Naive thymus-derived CD4-positive, alpha-beta T cell (primary cell): ENCODE data around the gene CCNI. TPM values are rescaled to one million over a fixed set of nuclear protein-coding genes. Genes with fewer than 3 reads are reported as not detected.
A peak's percentile ranks its signal among the peaks of the same experiment; 100 is the strongest.

Experiments
- ATAC-seq: fragments of 150-1000 bp; cut with Tn5 transposase; 2 replicates; pipeline ENCODE4 v1.10.0; 2021; ENCODE audit warnings: mild to moderate bottlenecking, moderate library complexity
- CTCF ChIA-PET: fragments of 350-600 bp; sonication (Branson Sonifier 250); formaldehyde crosslinking; loops from one replicate; lab custom pipeline; 2021; ENCODE audit warnings: antibody characterized with exemption; lab: Charles Lee
- POLR2A ChIA-PET: fragments of 350-600 bp; sonication (Branson Sonifier 250); formaldehyde crosslinking; loops from one replicate; lab custom pipeline; 2021; ENCODE audit warnings: antibody characterized with exemption, inconsistent platforms; lab: Charles Lee
- DNase-seq, 9 donors: peaks; one replicate each; pipeline versions ENCODE4 v3.0.0 to v3.0.0-alpha.2; 2020 to 2022; ENCODE audit warnings: mixed read lengths in 1 of 9
- H3K27ac ChIP-seq: one replicate; pipeline ENCODE4 v1.7.0; 2013; ENCODE audit warnings: mild to moderate bottlenecking, low read depth, low read length, moderate library complexity
- H3K27me3 ChIP-seq, 2 donors: one replicate each; pipeline ENCODE4 v1.7.0; 2013; ENCODE audit warnings: low read length in 2 of 2, mild to moderate bottlenecking in 2 of 2, moderate library complexity in 2 of 2; ENCODE audit not compliant: control insufficient read depth in 2 of 2, insufficient read depth in 2 of 2
- H3K36me3 ChIP-seq, 3 experiments: 1 replicate in 2 of 3; 2 replicates in 1 of 3; pipeline ENCODE4 v1.7.0; 2013; ENCODE audit warnings: low read length in 3 of 3, mild to moderate bottlenecking in 3 of 3, moderate library complexity in 1 of 3; ENCODE audit not compliant: insufficient read depth in 3 of 3, control insufficient read depth in 2 of 3
- H3K4me1 ChIP-seq, 2 donors: one replicate each; pipeline ENCODE4 v1.7.0; 2013; ENCODE audit warnings: low read length in 2 of 2, mild to moderate bottlenecking in 2 of 2, moderate library complexity in 1 of 2; ENCODE audit not compliant: control insufficient read depth in 2 of 2, insufficient read depth in 2 of 2
- H3K4me3 ChIP-seq: 2 replicates; pipeline ENCODE4 v1.7.0; 2013; ENCODE audit warnings: mild to moderate bottlenecking, low read length
- H3K9me3 ChIP-seq, 3 experiments: 1 replicate in 2 of 3; 2 replicates in 1 of 3; pipeline ENCODE4 v1.7.0; 2013; ENCODE audit warnings: low read length in 3 of 3; ENCODE audit not compliant: control insufficient read depth in 2 of 3
- H3K27ac Mint-ChIP-seq, 9 donors: one replicate each; pipeline ENCODE4 v1.8.0; 2020 to 2022; ENCODE audit warnings: mixed read lengths in 9 of 9, mild to moderate bottlenecking in 8 of 9, moderate library complexity in 5 of 9, inconsistent platforms in 2 of 9
- H3K27me3 Mint-ChIP-seq, 5 donors: one replicate each; pipeline ENCODE4 v1.8.0; 2021 to 2022; ENCODE audit warnings: mixed read lengths in 5 of 5, mild to moderate bottlenecking in 1 of 5
- H3K36me3 Mint-ChIP-seq, 5 donors: one replicate each; pipeline ENCODE4 v1.8.0; 2020 to 2022; ENCODE audit warnings: mixed read lengths in 5 of 5, mild to moderate bottlenecking in 3 of 5, inconsistent platforms in 1 of 5
- H3K4me1 Mint-ChIP-seq, 7 donors: one replicate each; pipeline ENCODE4 v1.8.0; 2020 to 2022; ENCODE audit warnings: mixed read lengths in 7 of 7, mild to moderate bottlenecking in 3 of 7, inconsistent platforms in 1 of 7
- H3K4me3 Mint-ChIP-seq, 10 donors: one replicate each; pipeline ENCODE4 v1.8.0; 2020 to 2022; ENCODE audit warnings: mild to moderate bottlenecking in 10 of 10, mixed read lengths in 10 of 10, moderate library complexity in 6 of 10, inconsistent platforms in 2 of 10
- H3K9me3 Mint-ChIP-seq, 11 donors: one replicate each; pipeline ENCODE4 v1.8.0; 2020 to 2022; ENCODE audit warnings: mixed read lengths in 11 of 11, mild to moderate bottlenecking in 4 of 11, inconsistent platforms in 1 of 11, moderate library complexity in 1 of 11
- intact Hi-C, 2 donors: fragments of 100-400 bp; cut with micrococcal nuclease; formaldehyde crosslinking; loops; one replicate each; pipeline ENCODE4 v1.15.1; 2023
- polyA plus RNA-seq, 2 donors: library from polyadenylated mRNA; unstranded; fragments of 300-500 nt; fragmentation: Illumina TruSeq; gene quantifications; one replicate each; pipeline ENCODE4 v1.2.3, GENCODE V29; 2021
- total RNA-seq, 6 experiments: library from RNA in 5 of 6; stranded (reverse) in 5 of 6; gene quantifications; 1 replicate in 5 of 6; 2 replicates in 1 of 6; pipeline ENCODE4 v1.2.3 and lab custom pipeline; 2021 to 2026

The CCNI gene
- total and polyA plus RNA-seq, 7 experiments from 2014 or later: 206 to 418 (median 345) TPM

DNA sequence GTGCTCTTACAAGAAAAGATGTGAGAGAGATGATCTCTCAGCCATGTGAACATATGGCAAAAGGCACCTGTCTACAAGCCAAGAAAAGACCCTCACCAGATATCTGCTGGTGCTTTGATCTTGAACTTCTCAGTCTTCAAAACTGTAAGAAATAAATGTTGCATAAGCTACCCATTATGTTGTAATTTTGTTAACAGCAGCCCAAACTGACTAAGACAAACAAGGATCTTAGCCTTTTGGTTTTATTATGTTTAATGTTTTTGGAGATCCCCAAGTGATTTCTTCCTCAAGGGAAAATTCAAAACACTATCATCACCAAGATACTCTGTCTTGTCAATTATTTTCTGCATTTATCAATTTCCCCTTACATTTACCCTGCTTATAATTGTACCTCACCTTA lies 21.8 kb upstream of the CCNI start:
- ChIA-PET POLR2A (no interaction called here), CTCF (interaction anchor here (0.9 to 12.5 kb wide), 4 partner anchors 76 to 260 kb away, joined by 3 to 147 read pairs (median 3); no protein-coding TSS in a partner anchor)
- H3K27me3 ChIP-seq: no peaks in the 10 kb centered on the region
- H3K4me1 Mint-ChIP-seq: peaks cover 15 to 30% (median 23%) of the 10 kb centered on the region in 7 donors
- no peaks in the 10 kb centered on the region for H3K9me3 ChIP-seq
- no peaks in the 10 kb centered on the region for H3K36me3 Mint-ChIP-seq
- H3K4me3 Mint-ChIP-seq: no peak overlapping the region
- H3K4me1 ChIP-seq: peaks cover 0 to 6% of the 10 kb centered on the region in 2 donors
- no peaks in the 10 kb centered on the region for H3K36me3 ChIP-seq
- DNase-seq: no peak
- intact Hi-C loops: loop anchor here (5.0 kb wide), 3 partner anchors 210 to 585 kb away; no protein-coding TSS in a partner anchor
- H3K4me3 ChIP-seq: no peak overlapping the region
- H3K9me3 Mint-ChIP-seq: no peaks in the 10 kb centered on the region
- no peak overlapping the region for H3K27ac Mint-ChIP-seq
- ATAC-seq: no peak
- H3K27ac ChIP-seq: no peak overlapping the region
- H3K27me3 Mint-ChIP-seq: no peaks in the 10 kb centered on the region

DNA sequence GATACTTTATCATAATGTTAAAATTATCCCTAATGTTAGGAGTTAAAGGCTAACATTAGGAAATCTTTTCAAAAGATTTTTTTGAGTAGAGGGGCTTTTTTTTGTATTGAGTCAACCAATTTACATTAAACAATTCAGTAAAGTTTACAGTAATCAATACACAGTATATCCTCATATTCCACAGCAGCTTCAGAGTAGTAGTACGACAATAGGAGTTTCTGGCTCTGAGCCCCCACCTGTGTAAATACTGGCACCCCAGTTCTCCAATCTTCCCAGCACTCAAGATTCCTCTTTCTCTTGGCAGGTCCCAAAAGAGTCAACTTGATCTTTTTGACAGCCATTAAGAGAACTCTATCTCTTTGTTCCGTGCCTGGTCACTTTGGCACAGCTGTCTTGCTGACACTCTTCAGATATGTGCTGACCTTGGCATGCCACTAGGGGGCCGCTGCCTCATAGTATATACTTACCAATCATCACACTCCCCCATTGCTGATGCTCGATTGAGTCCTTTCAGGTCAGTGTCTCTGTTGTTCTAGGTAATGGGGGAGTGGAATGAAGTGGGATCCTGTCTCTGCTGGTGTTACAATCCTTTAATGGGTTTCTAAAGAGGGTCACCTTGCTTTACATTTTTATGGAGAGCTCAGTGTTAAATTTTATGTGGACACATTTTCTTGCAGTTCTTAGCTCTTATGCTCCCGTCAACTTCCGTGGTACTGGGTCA lies 19.5 kb upstream of the CCNI start:
- no peak overlapping the region for H3K27ac Mint-ChIP-seq

DNA sequence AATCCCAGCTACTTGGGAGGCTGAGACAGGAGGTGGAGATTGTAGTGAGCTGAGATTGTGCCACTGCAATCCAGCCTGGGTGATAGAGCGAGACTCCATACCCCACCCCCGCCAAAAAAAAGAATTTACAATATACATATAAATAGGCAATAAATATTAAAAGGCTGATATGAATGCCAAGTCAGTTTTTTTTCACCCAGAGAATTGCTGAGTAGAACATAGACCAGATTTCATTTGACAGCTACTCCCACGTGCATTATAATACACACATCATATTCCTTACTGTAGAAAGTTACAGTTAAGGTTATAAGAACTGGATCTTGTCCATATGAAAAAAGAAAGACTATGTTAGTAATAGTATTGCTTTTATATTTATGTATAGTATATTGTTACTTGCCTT lies 18.7 kb upstream of the CCNI start:
- no peak overlapping the region for H3K27ac Mint-ChIP-seq
- H3K4me3 Mint-ChIP-seq: no peak overlapping the region
- peaks cover 0 to under 1% (median 0%) of the 10 kb centered on the region in 5 donors for H3K36me3 Mint-ChIP-seq
- no peaks in the 10 kb centered on the region for H3K27me3 Mint-ChIP-seq
- Histone ChIP-seq H3K27ac (no peak overlapping the region), H3K4me3 (no peak overlapping the region), H3K4me1 (no peaks in the 10 kb centered on the region), H3K36me3 (no peaks in the 10 kb centered on the region), H3K27me3 (no peaks in the 10 kb centered on the region), H3K9me3 (no peaks in the 10 kb centered on the region)
- H3K4me1 Mint-ChIP-seq: peaks cover 5 to 15% (median 11%) of the 10 kb centered on the region in 7 donors
- POLR2A ChIA-PET: interaction anchor here (0.6 to 2.5 kb wide), 4 partner anchors 14 to 109 kb away, joined by 4 to 12 read pairs (median 6); no protein-coding TSS in a partner anchor
- H3K9me3 Mint-ChIP-seq: no peaks in the 10 kb centered on the region
- DNase-seq (no peak), ATAC-seq (no peak)
- CTCF ChIA-PET: interaction anchor here (0.7 to 12.5 kb wide), 6 partner anchors 10 to 115 kb away, joined by 3 to 147 read pairs (median 10); no protein-coding TSS in a partner anchor
- intact Hi-C loops: loop anchor here (2.0 kb wide), 2 partner anchors 214 to 264 kb away; no protein-coding TSS in a partner anchor

More for the DNA sequence above, 19.5 kb upstream of the CCNI start:
- H3K4me1 ChIP-seq: peaks cover 0 to 2% of the 10 kb centered on the region in 2 donors
- no peak overlapping the region for H3K4me3 ChIP-seq
- H3K27ac ChIP-seq: no peak overlapping the region
- Mint-ChIP-seq H3K36me3 (no peaks in the 10 kb centered on the region), H3K4me3 (no peak overlapping the region), H3K27me3 (no peaks in the 10 kb centered on the region), H3K4me1 (peaks cover 8 to 20% (median 16%) of the 10 kb centered on the region in 7 donors), H3K9me3 (no peaks in the 10 kb centered on the region)
- H3K36me3 ChIP-seq: no peaks in the 10 kb centered on the region
- ATAC-seq (peak; percentile 98), DNase-seq (peak; percentile 46 to 67 (median 59))
- ChIA-PET CTCF (interaction anchor here (0.7 to 12.5 kb wide), 18 partner anchors 9 to 990 kb away, joined by 3 to 147 read pairs (median 3); no protein-coding TSS in a partner anchor), POLR2A (interaction anchor here (1.2 to 2.5 kb wide), 3 partner anchors 18 to 108 kb away, joined by 3 to 12 read pairs (median 7); no protein-coding TSS in a partner anchor)
- intact Hi-C loops: loop anchor here (1.0 to 5.0 kb wide), 12 partner anchors 19 to 664 kb away; no protein-coding TSS in a partner anchor
- H3K9me3 ChIP-seq: no peaks in the 10 kb centered on the region
- no peaks in the 10 kb centered on the region for H3K27me3 ChIP-seq

DNA sequence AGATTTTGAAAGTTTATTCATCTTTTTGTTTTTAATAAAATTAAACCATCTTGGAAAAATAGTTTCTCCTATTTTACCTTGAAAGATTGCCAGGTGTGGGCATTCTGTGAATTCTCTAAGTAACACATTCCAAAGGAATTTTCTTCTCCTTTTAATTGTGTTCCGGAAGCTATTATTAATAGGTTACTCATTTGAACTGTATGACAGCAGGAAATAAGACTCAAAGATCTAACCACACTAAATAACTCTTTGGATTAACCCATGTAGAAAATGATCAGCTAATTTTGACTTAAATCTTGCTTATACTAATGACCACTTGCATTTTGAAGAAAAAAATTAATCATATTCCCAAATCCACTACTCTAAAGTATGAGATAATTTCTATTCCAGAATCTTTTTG lies 17.6 kb upstream of the CCNI start:
- Mint-ChIP-seq H3K4me3 (no peak overlapping the region), H3K4me1 (peaks cover 7 to 15% (median 11%) of the 10 kb centered on the region in 7 donors), H3K36me3 (peaks cover 0 to 3% (median 0%) of the 10 kb centered on the region in 5 donors), H3K9me3 (no peaks in the 10 kb centered on the region), H3K27me3 (no peaks in the 10 kb centered on the region), H3K27ac (no peak overlapping the region)
- no peak for DNase-seq
- Histone ChIP-seq H3K27ac (no peak overlapping the region), H3K4me1 (no peaks in the 10 kb centered on the region), H3K4me3 (no peak overlapping the region), H3K9me3 (no peaks in the 10 kb centered on the region), H3K36me3 (no peaks in the 10 kb centered on the region), H3K27me3 (no peaks in the 10 kb centered on the region)
- ChIA-PET CTCF (interaction anchor here (0.6 to 12.5 kb wide), 7 partner anchors 11 to 112 kb away, joined by 3 to 147 read pairs (median 4); no protein-coding TSS in a partner anchor), POLR2A (interaction anchor here (0.9 kb wide), 1 partner anchor 110 kb away, joined by 3 read pairs; no protein-coding TSS in a partner anchor)
- no peak for ATAC-seq
- intact Hi-C loops: no loop called here

DNA sequence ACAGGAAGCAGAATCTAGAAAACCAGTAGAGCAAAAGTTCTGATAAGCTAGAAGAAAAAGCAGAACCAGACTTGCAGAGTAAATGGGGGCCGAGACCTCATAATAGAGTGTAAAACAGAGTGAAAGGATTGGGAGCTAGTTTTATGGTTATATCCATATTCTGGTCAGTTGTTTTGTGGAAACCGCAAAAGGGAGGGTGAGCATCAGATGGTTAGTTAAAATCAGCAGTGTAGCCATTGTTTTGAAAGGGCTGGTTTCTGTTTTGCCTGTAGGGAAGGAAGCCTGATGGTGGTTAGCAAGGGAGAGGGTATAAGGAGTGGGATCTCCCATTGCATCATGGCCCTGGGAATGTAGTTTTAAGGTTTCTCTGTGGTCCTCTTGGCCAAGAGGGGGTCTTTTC lies 17.2 kb upstream of the CCNI start:
- Histone ChIP-seq H3K36me3 (no peaks in the 10 kb centered on the region), H3K27me3 (no peaks in the 10 kb centered on the region), H3K4me3 (no peak overlapping the region), H3K4me1 (no peaks in the 10 kb centered on the region), H3K27ac (no peak overlapping the region), H3K9me3 (no peaks in the 10 kb centered on the region)
- DNase-seq (no peak), ATAC-seq (no peak)
- intact Hi-C loops: no loop called here
- peak overlapping the region in 1 of 10 donors; percentile 31 for H3K4me3 Mint-ChIP-seq
- CTCF ChIA-PET: interaction anchor here (0.6 to 12.5 kb wide), 7 partner anchors 10 to 113 kb away, joined by 3 to 147 read pairs (median 4); no protein-coding TSS in a partner anchor
- POLR2A ChIA-PET: interaction anchor here (0.9 kb wide), 1 partner anchor 110 kb away, joined by 3 read pairs; no protein-coding TSS in a partner anchor
- H3K27me3 Mint-ChIP-seq: no peaks in the 10 kb centered on the region
- peaks cover 7 to 15% (median 11%) of the 10 kb centered on the region in 7 donors for H3K4me1 Mint-ChIP-seq
- H3K27ac Mint-ChIP-seq: peak overlapping the region in 5 of 9 donors; percentile 2 to 36 (median 16)
- H3K9me3 Mint-ChIP-seq: no peaks in the 10 kb centered on the region
- peaks cover 0 to 3% (median 0%) of the 10 kb centered on the region in 5 donors for H3K36me3 Mint-ChIP-seq

DNA sequence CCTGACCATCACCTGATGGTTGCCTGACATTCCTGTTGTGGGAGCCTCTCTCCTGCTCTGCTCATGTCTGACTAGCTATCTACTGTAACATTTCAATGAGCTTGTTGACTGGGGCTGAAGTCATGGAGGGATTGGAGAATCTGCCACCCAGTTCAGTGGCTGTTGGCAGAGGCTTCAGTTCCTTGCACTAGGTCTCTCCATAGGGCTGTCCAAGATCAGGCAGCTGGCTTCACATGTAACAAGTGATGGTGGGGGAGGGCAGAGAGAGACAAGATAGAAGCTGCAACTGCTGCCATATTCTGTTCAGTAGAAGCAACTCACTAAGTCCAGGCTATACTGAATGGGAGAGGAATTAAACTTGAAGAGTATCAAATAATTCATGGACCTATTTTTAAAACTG lies 14.1 kb upstream of the CCNI start:
- POLR2A ChIA-PET: interaction anchor here (2.4 kb wide), 1 partner anchor 12 kb away, joined by 8 read pairs; no protein-coding TSS in a partner anchor
- Histone ChIP-seq H3K9me3 (no peaks in the 10 kb centered on the region), H3K27ac (no peak overlapping the region), H3K36me3 (no peaks in the 10 kb centered on the region), H3K4me3 (no peak overlapping the region), H3K4me1 (no peaks in the 10 kb centered on the region), H3K27me3 (no peaks in the 10 kb centered on the region)
- ATAC-seq (no peak), DNase-seq (no peak)
- Mint-ChIP-seq H3K36me3 (peaks cover 0 to 7% (median 3%) of the 10 kb centered on the region in 5 donors), H3K27me3 (no peaks in the 10 kb centered on the region), H3K9me3 (no peaks in the 10 kb centered on the region), H3K27ac (peak overlapping the region in 1 of 9 donors; percentile 2), H3K4me1 (peaks cover 5 to 12% (median 7%) of the 10 kb centered on the region in 7 donors), H3K4me3 (no peak overlapping the region)
- intact Hi-C loops: no loop called here
- CTCF ChIA-PET: no interaction called here
